ENCODE data around the gene OR2A5. TPM values are rescaled to one million over a fixed set of nuclear protein-coding genes. Genes with fewer than 3 reads are reported as not detected.

Gene OR2A5
- total and polyA plus RNA-seq, 2 experiments from 2014 or later = not detected

GRCh38 chr7:144022169-144022568, 26.6 kb upstream of the OR2A5 start:
- Histone ChIP-seq H3K27ac (no peak overlapping the region), H3F3A (ENCODE audit: insufficient read depth) (peaks cover 16% of the 10 kb centered on the region; the same call in 1 of the 2 replicates), H3K36me3 (ENCODE audit: low read depth) (no peaks in the 10 kb centered on the region), H3K9me3 (ENCODE audit: low read depth) (no peaks in the 10 kb centered on the region), H2AFZ (no peak overlapping the region), H3K27me3 (replicated peaks; ENCODE audit: insufficient read depth) (no peaks in the 10 kb centered on the region), H4K20me1 (ENCODE audit: insufficient read depth) (no peaks in the 10 kb centered on the region), H3K4me1 (ENCODE audit: insufficient read depth) (peaks cover 14% of the 10 kb centered on the region), H3K4me3 (no peak overlapping the region), H3K9ac (no peak overlapping the region), H3K9me2 (ENCODE audit: insufficient read depth) (no peaks in the 10 kb centered on the region), H3K79me2 (ENCODE audit: insufficient read depth) (no peaks in the 10 kb centered on the region), H3K4me2 (ENCODE audit: unreplicated experiment) (no peak overlapping the region)
- in situ Hi-C loops (cut with MboI) = no loop called here
- no peak for DNase-seq
- TF ChIP-seq EZH2phosphoT487 (IDR thresholded peaks at IDR 0.05; ENCODE audit: insufficient read depth, low read depth) (no peak), EZH2 (IDR thresholded peaks at IDR 0.05; ENCODE audit: insufficient read depth, poor library complexity, severe bottlenecking) (no peak)

DNA sequence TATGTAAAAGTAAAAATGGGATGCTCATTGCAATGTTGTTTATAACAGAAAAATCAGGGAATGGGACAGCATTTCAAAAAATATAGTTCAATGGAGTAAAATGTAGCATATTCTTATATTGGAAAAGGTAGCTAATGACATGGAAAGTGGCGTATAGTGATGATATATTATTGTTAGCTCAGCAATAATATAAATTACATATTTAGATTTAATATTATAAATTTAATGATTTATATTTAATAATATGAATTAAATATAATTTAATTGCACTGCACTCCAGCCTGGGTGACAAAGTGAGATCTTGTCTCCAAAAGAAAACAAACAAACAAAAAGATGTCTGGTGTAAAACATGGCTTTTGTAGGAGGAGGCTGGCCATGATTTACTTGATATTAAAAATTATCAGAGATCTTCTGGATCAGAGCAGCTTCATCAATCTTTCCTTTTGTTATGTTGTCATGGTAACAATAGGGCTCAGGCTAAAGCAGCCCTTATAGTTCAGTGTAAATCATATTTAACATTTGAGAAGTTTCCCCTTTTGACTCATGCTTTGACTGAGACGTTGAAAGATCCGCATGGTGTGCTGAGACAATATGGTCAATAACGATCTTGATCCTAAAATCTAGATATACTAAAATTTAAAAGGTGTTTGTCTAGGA, 25.4 kb upstream of the OR2A5 start:
- H3K27me3 ChIP-seq (replicated peaks; ENCODE audit: insufficient read depth) = no peaks in the 10 kb centered on the region
- no peak overlapping the region for H3K9ac ChIP-seq
- no peaks in the 10 kb centered on the region for H3K36me3 ChIP-seq (ENCODE audit: low read depth)
- TF ChIP-seq EZH2phosphoT487 (IDR thresholded peaks at IDR 0.05; ENCODE audit: insufficient read depth, low read depth) (no peak), EZH2 (IDR thresholded peaks at IDR 0.05; ENCODE audit: insufficient read depth, poor library complexity, severe bottlenecking) (no peak)
- no peak overlapping the region for H3K4me3 ChIP-seq
- H2AFZ ChIP-seq = no peak overlapping the region
- no peak for DNase-seq
- H3K9me2 ChIP-seq (ENCODE audit: insufficient read depth) = no peaks in the 10 kb centered on the region
- 87 to 91% methylated on average over 4 of the region's 4 CpGs for WGBS, 2 experiments (ENCODE audit: low coverage in 1 of 2, low lambda C conversion rate in 2 of 2, missing lambda C conversion rate in 2 of 2)
- no peak overlapping the region for H3K4me2 ChIP-seq (ENCODE audit: unreplicated experiment)
- in situ Hi-C loops (cut with MboI) = no loop called here
- no peaks in the 10 kb centered on the region for H4K20me1 ChIP-seq (ENCODE audit: insufficient read depth)
- H3K79me2 ChIP-seq (ENCODE audit: insufficient read depth) = no peaks in the 10 kb centered on the region
- no peak overlapping the region for H3K27ac ChIP-seq
- H3F3A ChIP-seq (ENCODE audit: insufficient read depth) = peaks cover 16% of the 10 kb centered on the region; the same call in 1 of the 2 replicates
- no peaks in the 10 kb centered on the region for H3K9me3 ChIP-seq (ENCODE audit: low read depth)
- peaks cover 14% of the 10 kb centered on the region for H3K4me1 ChIP-seq (ENCODE audit: insufficient read depth)

DNA sequence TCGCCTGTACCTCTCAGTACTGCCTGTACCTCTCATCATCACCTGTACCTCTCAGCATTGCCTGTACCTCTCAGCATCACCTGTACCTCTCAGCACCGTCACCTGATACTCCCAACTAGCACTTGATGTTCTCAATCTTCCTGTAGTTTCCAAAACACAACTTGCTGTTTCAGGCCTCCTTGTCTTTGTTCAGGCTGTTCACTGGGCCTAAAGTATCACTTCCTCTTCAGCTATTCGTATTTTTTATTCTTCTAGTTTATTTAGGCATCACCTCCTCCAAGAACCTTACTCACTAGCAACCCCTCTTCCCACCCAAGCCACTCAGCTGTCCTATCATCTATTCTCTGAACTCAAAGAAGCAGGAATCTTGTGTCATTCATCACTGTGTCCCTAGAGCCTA, 24.5 kb upstream of the OR2A5 start:
- Histone ChIP-seq H3K4me2 (ENCODE audit: unreplicated experiment) (no peak overlapping the region), H2AFZ (no peak overlapping the region), H3K9me2 (ENCODE audit: insufficient read depth) (no peaks in the 10 kb centered on the region), H3K27ac (no peak overlapping the region), H3K27me3 (replicated peaks; ENCODE audit: insufficient read depth) (no peaks in the 10 kb centered on the region), H3K36me3 (ENCODE audit: low read depth) (no peaks in the 10 kb centered on the region), H3F3A (ENCODE audit: insufficient read depth) (peaks cover 9% of the 10 kb centered on the region; the same call in 1 of the 2 replicates), H3K4me1 (ENCODE audit: insufficient read depth) (peaks cover 10% of the 10 kb centered on the region), H3K9ac (no peak overlapping the region), H4K20me1 (ENCODE audit: insufficient read depth) (no peaks in the 10 kb centered on the region), H3K9me3 (ENCODE audit: low read depth) (no peaks in the 10 kb centered on the region), H3K79me2 (ENCODE audit: insufficient read depth) (no peaks in the 10 kb centered on the region), H3K4me3 (no peak overlapping the region)
- no peak for TF ChIP-seq EZH2phosphoT487 (IDR thresholded peaks at IDR 0.05; ENCODE audit: insufficient read depth, low read depth)
- TF ChIP-seq EZH2 (IDR thresholded peaks at IDR 0.05; ENCODE audit: insufficient read depth, poor library complexity, severe bottlenecking) = no peak
- WGBS, 2 experiments (ENCODE audit: low coverage in 1 of 2, low lambda C conversion rate in 2 of 2, missing lambda C conversion rate in 2 of 2) = 73 to 84% methylated on average over 3 of the region's 3 CpGs
- no peak for DNase-seq
- in situ Hi-C loops (cut with MboI) = no loop called here

DNA sequence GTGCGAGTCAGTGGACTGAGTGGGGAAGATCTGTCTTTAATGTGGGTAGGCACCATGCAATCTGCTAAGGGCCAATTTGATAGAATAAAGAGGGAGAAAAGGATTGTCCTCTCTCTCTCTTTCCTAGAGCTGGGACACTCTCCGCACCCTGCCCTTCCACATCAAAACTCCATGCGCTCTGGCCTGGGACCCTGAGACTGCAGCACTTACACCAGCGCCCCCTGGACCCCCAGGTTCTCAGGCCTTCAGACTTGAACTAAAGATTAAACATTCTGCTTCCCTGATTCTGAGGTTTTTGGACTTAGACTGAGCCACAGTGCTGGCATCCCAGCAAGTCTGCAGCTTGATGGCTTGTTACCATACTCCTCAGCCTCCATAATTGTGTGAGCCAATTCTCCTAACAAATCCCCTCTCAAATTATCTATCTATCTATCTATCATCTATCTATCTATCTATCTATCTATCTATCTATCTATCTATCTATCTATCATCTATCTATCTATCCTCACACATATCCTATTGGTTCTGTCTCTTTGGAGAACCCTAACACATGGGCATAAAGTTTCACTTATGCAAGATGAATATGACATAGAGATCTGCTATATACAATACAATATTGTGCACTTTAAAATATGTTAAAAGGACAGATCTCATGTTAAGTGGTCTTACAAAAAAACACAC, 22.4 kb upstream of the OR2A5 start:
- H4K20me1 ChIP-seq (ENCODE audit: insufficient read depth) = no peaks in the 10 kb centered on the region
- no peak overlapping the region for H2AFZ ChIP-seq
- H3F3A ChIP-seq (ENCODE audit: insufficient read depth) = no peaks in the 10 kb centered on the region
- H3K36me3 ChIP-seq (ENCODE audit: low read depth) = no peaks in the 10 kb centered on the region
- H3K4me2 ChIP-seq (ENCODE audit: unreplicated experiment) = no peak overlapping the region
- H3K79me2 ChIP-seq (ENCODE audit: insufficient read depth) = no peaks in the 10 kb centered on the region
- no peaks in the 10 kb centered on the region for H3K4me1 ChIP-seq (ENCODE audit: insufficient read depth)
- no peaks in the 10 kb centered on the region for H3K9me2 ChIP-seq (ENCODE audit: insufficient read depth)
- H3K9me3 ChIP-seq (ENCODE audit: low read depth) = no peaks in the 10 kb centered on the region
- H3K4me3 ChIP-seq = no peak overlapping the region
- H3K27me3 ChIP-seq (replicated peaks; ENCODE audit: insufficient read depth) = no peaks in the 10 kb centered on the region
- DNase-seq = no peak
- in situ Hi-C loops (cut with MboI) = no loop called here
- WGBS, 2 experiments (ENCODE audit: low coverage in 1 of 2, low lambda C conversion rate in 2 of 2, missing lambda C conversion rate in 2 of 2) = 37 to 38% methylated on average over 4 of the region's 4 CpGs
- H3K9ac ChIP-seq = no peak overlapping the region
- no peak overlapping the region for H3K27ac ChIP-seq
- TF ChIP-seq EZH2 (IDR thresholded peaks at IDR 0.05; ENCODE audit: insufficient read depth, poor library complexity, severe bottlenecking) (no peak), EZH2phosphoT487 (IDR thresholded peaks at IDR 0.05; ENCODE audit: insufficient read depth, low read depth) (no peak)
